Endothelial cell of umbilical vein (primary cell): ENCODE data around the gene BCL7C. TPM values are rescaled to one million over a fixed set of nuclear protein-coding genes. Genes with fewer than 3 reads are reported as not detected.

Experiments
- BruUV-seq: library from RNA; stranded (reverse); fragments of 400-500 nt; replicated peaks from 2 replicates; lab custom pipeline; 2021; lab: Mats Ljungman, UMichigan
- CTCF ChIA-PET: fragments of 300-600, 350-600 bp; sonication (Branson Sonifier 250); formaldehyde crosslinking; loops from one replicate; lab custom pipeline; 2021; ENCODE audit warnings: antibody characterized with exemption, inconsistent platforms; lab: Charles Lee
- POLR2A ChIA-PET: fragments of 300-600, 350-600 bp; sonication (Branson Sonifier 250); formaldehyde crosslinking; loops from one replicate; lab custom pipeline; 2021; ENCODE audit warnings: antibody characterized with exemption, inconsistent platforms; lab: Charles Lee
- DNase-seq: peaks from one replicate; pipeline ENCODE4 v3.0.0-alpha.2; 2011; ENCODE audit warnings: low read depth, low spot score
- FAIRE-seq: peaks from 2 replicates; lab custom pipeline; 2011; peaks lifted over from hg19 to GRCh38; lab: Jason Lieb, UNC
- H2AFZ ChIP-seq: 2 replicates; pipeline ENCODE4 v1.6.0; 2012; ENCODE audit warnings: low read depth, low read length, control low read depth, inconsistent platforms
- H3K27ac ChIP-seq: 2 replicates; pipeline ENCODE4 v1.5.1; 2011; ENCODE audit warnings: low read depth, mild to moderate bottlenecking, control low read depth, low read length, moderate library complexity; ENCODE audit not compliant: insufficient read depth
- H3K27me3 ChIP-seq, 2 experiments: 2 replicates each; pipeline versions ENCODE4 v1.6.0 to v1.6.1; 2011; ENCODE audit warnings: low read length in 2 of 2, mixed read lengths in 1 of 2; ENCODE audit not compliant: control insufficient read depth in 2 of 2, insufficient read depth in 2 of 2
- H3K36me3 ChIP-seq, 2 experiments: 2 replicates in 1 of 2; 3 replicates in 1 of 2; pipeline ENCODE4 v1.5.1; 2011; ENCODE audit warnings: low read length in 2 of 2, mild to moderate bottlenecking in 1 of 2, moderate library complexity in 1 of 2; ENCODE audit not compliant: control insufficient read depth in 2 of 2, insufficient read depth in 2 of 2; ENCODE audit errors: extremely low read depth in 1 of 2
- H3K4me1 ChIP-seq: 3 replicates; pipeline ENCODE4 v1.5.1; 2011; ENCODE audit warnings: mild to moderate bottlenecking, low read length; ENCODE audit not compliant: control insufficient read depth, insufficient read depth; ENCODE audit errors: extremely low read depth
- H3K4me2 ChIP-seq: 2 replicates; pipeline ENCODE4 v1.6.1; 2011; ENCODE audit warnings: low read length, control low read depth, mixed read lengths; ENCODE audit not compliant: insufficient read depth
- H3K4me3 ChIP-seq, 3 experiments: fragments of 200-600 bp in 1 of 3; sonication (generic), shearing (Covaris generic) in 1 of 3; replicated peaks in 1 of 3; 2 replicates each; pipeline ENCODE4 v1.5.1; 2011 to 2016; ENCODE audit warnings: control low read depth in 3 of 3, low read length in 3 of 3, mild to moderate bottlenecking in 2 of 3, inconsistent platforms in 1 of 3, low read depth in 1 of 3, moderate library complexity in 1 of 3; ENCODE audit not compliant: insufficient read depth in 1 of 3
- H3K79me2 ChIP-seq: 2 replicates; pipeline ENCODE4 v1.6.0; 2012; ENCODE audit warnings: low read length, inconsistent platforms; ENCODE audit not compliant: control insufficient read depth, insufficient read depth
- H3K9ac ChIP-seq: replicated peaks from 2 replicates; pipeline ENCODE3; 2011; ENCODE audit warnings: low read length, control low read depth; ENCODE audit not compliant: insufficient read depth; ENCODE audit errors: extremely low read depth
- H3K9me1 ChIP-seq: replicated peaks from 3 replicates; pipeline ENCODE4 v1.6.0; 2011; ENCODE audit warnings: mild to moderate bottlenecking, low read length; ENCODE audit not compliant: control insufficient read depth, insufficient read depth; ENCODE audit errors: extremely low read depth
- H3K9me3 ChIP-seq: replicated peaks from 2 replicates; pipeline ENCODE4 v1.5.1; 2012; ENCODE audit warnings: low read length, inconsistent platforms; ENCODE audit not compliant: control insufficient read depth, insufficient read depth
- H4K20me1 ChIP-seq: replicated peaks from 2 replicates; pipeline ENCODE3; 2011; ENCODE audit warnings: mild to moderate bottlenecking, low read length; ENCODE audit not compliant: control insufficient read depth, insufficient read depth; ENCODE audit errors: extremely low read depth
- FOS ChIP-seq: IDR thresholded peaks from 2 replicates; pipeline ENCODE4 v1.6.1; 2011; ENCODE audit warnings: mild to moderate bottlenecking, low read length, moderate library complexity, borderline replicate concordance; ENCODE audit not compliant: insufficient read depth
- GATA2 ChIP-seq: IDR thresholded peaks from 2 replicates; pipeline ENCODE4 v1.7.0; 2011; ENCODE audit warnings: low read depth, mild to moderate bottlenecking, moderate library complexity, mixed read lengths, low read length; ENCODE audit not compliant: insufficient read length, insufficient read depth
- JUN ChIP-seq: IDR thresholded peaks from 2 replicates; pipeline ENCODE4 v1.6.1; 2011; ENCODE audit warnings: borderline replicate concordance, low read depth; ENCODE audit not compliant: insufficient read length, insufficient read depth
- MAX ChIP-seq: IDR thresholded peaks from 2 replicates; pipeline ENCODE4 v1.6.1; 2011; ENCODE audit not compliant: insufficient read depth, insufficient read length
- POLR2A ChIP-seq: IDR thresholded peaks from 2 replicates; pipeline ENCODE4 v1.6.1; 2012; ENCODE audit warnings: low read depth, mild to moderate bottlenecking, control low read depth, low read length
- dilution Hi-C: fragments of 300-500 bp; cut with MboI; formaldehyde crosslinking; loops from one replicate; pipeline ENCODE4 v1.15.0; 2019; ENCODE audit warnings: low sequenced_read_pairs; ENCODE audit not compliant: extremely low pct_ligation_motif_present
- intact Hi-C: fragments of 100-400 bp; cut with micrococcal nuclease; formaldehyde crosslinking; loops from one replicate; pipeline ENCODE4 v1.10.0; 2022
- polyA plus RNA-seq, 4 experiments: library from polyadenylated mRNA; depleted of rRNA in 3 of 4; stranded (reverse) in 3 of 4; unstranded in 1 of 4; fragments of >200 nt; gene quantifications; 2 replicates each; pipeline versions ENCODE4 v1.2.1 to v1.2.3, GENCODE V29; 2011 to 2012; ENCODE audit warnings: missing spikeins in 1 of 4
- total RNA-seq: library from RNA; stranded (reverse); gene quantifications from 2 replicates; pipeline ENCODE4 v1.2.3, GENCODE V29; 2021

Gene BCL7C
- total and polyA plus RNA-seq, 2 donors (not counting 3 experiments of a cell fraction or from before 2014, with no cell fraction given) = 30.2 to 38.3 TPM

- Histone ChIP-seq H3K4me3 (no peak overlapping the region), H3K79me2 (no peaks in the 10 kb centered on the region), H3K9me3 (no peaks in the 10 kb centered on the region), H4K20me1 (no peaks in the 10 kb centered on the region), H3K9ac (no peak overlapping the region), H3K4me1 (peaks cover 2% of the 10 kb centered on the region), H3K36me3 (peaks cover 4 to 30% of the 10 kb centered on the region in 2 experiments), H3K9me1 (no peaks in the 10 kb centered on the region), H2AFZ (no peak overlapping the region), H3K27ac (no peak overlapping the region), H3K4me2 (no peak overlapping the region), H3K27me3 (no peaks in the 10 kb centered on the region)
- POLR2A ChIA-PET = no interaction called here
- TF ChIP-seq JUN = no peak
- dilution Hi-C loops (no loop called here), intact Hi-C loops (no loop called here)
- CTCF ChIA-PET = no interaction called here
- FAIRE-seq = peak; percentile 67
- peak; percentile 36 for DNase-seq
- BruUV-seq = no TSS peak
Observed at GRCh38 chr16:30927789-30928378, 34.0 kb upstream of the BCL7C start.

GRCh38 chr16:30926937-30927788, 33.3 kb upstream of the BCL7C start:
- Histone ChIP-seq H3K9ac (no peak overlapping the region), H4K20me1 (no peaks in the 10 kb centered on the region), H3K4me3 (no peak overlapping the region), H3K36me3 (peaks cover 4 to 28% of the 10 kb centered on the region in 2 experiments), H3K9me1 (no peaks in the 10 kb centered on the region), H3K4me2 (no peak overlapping the region), H3K79me2 (no peaks in the 10 kb centered on the region), H3K4me1 (peaks cover 2% of the 10 kb centered on the region), H3K27me3 (no peaks in the 10 kb centered on the region), H3K27ac (no peak overlapping the region), H2AFZ (no peak overlapping the region), H3K9me3 (no peaks in the 10 kb centered on the region)
- ChIA-PET CTCF (no interaction called here), POLR2A (no interaction called here)
- intact Hi-C loops = no loop called here
- TF ChIP-seq POLR2A (no peak), FOS (no peak), GATA2 (no peak), JUN (no peak), MAX (no peak)
- no TSS peak for BruUV-seq
- FAIRE-seq (no peak), DNase-seq (no peak)
- dilution Hi-C loops = no loop called here
